GM21447 (cell line): ENCODE measurements around the gene DAB2IP.

Experiments
- ATAC-seq: cut with Tn5 transposase; IDR thresholded peaks from one replicate; pipeline ENCODE4 v1.9.1; 2021; ENCODE audit not compliant: unreplicated experiment

DAB2IP gene

GRCh38 chr9:121662359-121662758, 10.9 kb downstream of the DAB2IP start:
- no peak for ATAC-seq

- ATAC-seq: no peak
Observed at GRCh38 chr9:121662891-121663580, 11.6 kb downstream of the DAB2IP start.

GRCh38 chr9:121663591-121663990, 12.2 kb downstream of the DAB2IP start:
- no peak for ATAC-seq

GRCh38 chr9:121666294-121666693, 14.9 kb downstream of the DAB2IP start:
- no peak for ATAC-seq

GRCh38 chr9:121667214-121667613, 15.8 kb downstream of the DAB2IP start:
- no peak for ATAC-seq

GRCh38 chr9:121667890-121668289, 16.5 kb downstream of the DAB2IP start:
- ATAC-seq: no peak

GRCh38 chr9:121670431-121670830, 19.0 kb downstream of the DAB2IP start:
- no peak for ATAC-seq

- no peak for ATAC-seq
Observed at GRCh38 chr9:121671612-121672155, 20.2 kb downstream of the DAB2IP start.

- ATAC-seq: no peak
Observed at GRCh38 chr9:121672213-121672612, 20.8 kb downstream of the DAB2IP start.

- ATAC-seq: no peak
Observed at GRCh38 chr9:121672986-121673385, 21.6 kb downstream of the DAB2IP start.

- no peak for ATAC-seq
Observed at GRCh38 chr9:121673576-121673975, 22.1 kb downstream of the DAB2IP start.

GRCh38 chr9:121674017-121674416, 22.6 kb downstream of the DAB2IP start:
- ATAC-seq: no peak

- no peak for ATAC-seq
Observed at GRCh38 chr9:121674952-121675351, 23.5 kb downstream of the DAB2IP start.

GRCh38 chr9:121675381-121675780, 23.9 kb downstream of the DAB2IP start:
- ATAC-seq: no peak

- ATAC-seq: no peak
Observed at GRCh38 chr9:121675969-121676822, 24.8 kb downstream of the DAB2IP start.

GRCh38 chr9:121676926-121677325, 25.5 kb downstream of the DAB2IP start:
- ATAC-seq: no peak

- ATAC-seq: no peak
Observed at GRCh38 chr9:121678501-121679022, 27.1 kb downstream of the DAB2IP start.

- ATAC-seq: no peak
Observed at GRCh38 chr9:121679901-121680635, 28.6 kb downstream of the DAB2IP start.

- ATAC-seq: no peak
Observed at GRCh38 chr9:121681404-121681803, 30.0 kb downstream of the DAB2IP start.

GRCh38 chr9:121682201-121682600, 30.8 kb downstream of the DAB2IP start:
- no peak for ATAC-seq

- ATAC-seq: no peak
Observed at GRCh38 chr9:121682926-121683515, 31.6 kb downstream of the DAB2IP start.
